ENCODE measurements around the gene HIVEP3. TPM values are rescaled to one million over a fixed set of nuclear protein-coding genes. Genes with fewer than 3 reads are reported as not detected.
A peak's percentile ranks its signal among the peaks of the same experiment; 100 is the strongest.

The HIVEP3 gene
- total RNA-seq, 1 experiment from 2014 or later: 1.4 TPM

DNA sequence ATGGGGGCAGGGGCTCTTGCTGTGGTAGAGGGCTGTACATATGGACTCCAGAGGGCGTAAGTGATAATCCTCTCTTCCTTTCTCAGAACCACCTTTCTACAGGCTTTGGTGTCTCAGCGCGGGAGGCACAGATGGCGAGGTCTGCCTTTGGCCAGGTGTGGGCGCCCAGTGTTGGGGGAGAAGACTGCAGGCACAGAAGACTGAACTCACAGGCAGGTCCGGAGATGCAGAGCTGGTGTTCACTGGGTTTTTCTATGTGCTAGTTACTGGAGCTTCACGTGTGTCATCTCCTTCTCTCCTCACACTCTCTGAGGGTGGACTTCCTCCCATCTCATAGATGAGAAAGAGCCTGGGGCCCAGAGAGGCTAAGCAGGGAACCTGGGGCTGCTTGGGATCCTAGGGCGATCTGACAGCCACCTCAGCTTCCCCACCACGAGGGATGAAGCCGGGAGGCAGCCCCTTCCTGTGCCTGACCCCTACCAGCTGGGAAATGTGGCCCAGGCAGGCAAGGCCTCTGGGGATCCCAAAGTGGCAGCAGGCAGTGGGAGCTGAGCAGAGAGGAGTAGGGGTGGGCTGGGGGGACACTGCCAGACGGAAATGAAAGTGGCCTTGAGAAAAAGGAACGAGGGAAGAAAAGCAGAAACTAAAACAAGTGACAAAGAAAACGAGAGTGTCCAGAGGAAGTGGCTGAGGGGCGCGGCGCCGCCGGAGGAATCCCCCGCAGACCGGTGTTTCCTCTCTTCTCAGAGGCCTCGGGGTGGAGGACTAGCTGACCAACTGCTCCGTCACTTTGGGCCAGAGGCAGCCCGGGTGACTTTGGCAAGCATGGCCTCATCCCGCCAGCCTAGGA lies 191.6 kb downstream of the HIVEP3 start:
- Histone ChIP-seq H3K9ac (ENCODE audit: extremely low read depth, insufficient read length, low read length) (no peak overlapping the region), H4K20me1 (ENCODE audit: control insufficient read depth, insufficient read depth, insufficient read length) (no peaks in the 10 kb centered on the region), H3K4me1 (ENCODE audit: insufficient read depth, low read length) (no peaks in the 10 kb centered on the region), H3K27ac (ENCODE audit: insufficient read length, low read depth, low read length) (no peak overlapping the region), H2BK15ac (ENCODE audit: low read depth, low read length) (no peak overlapping the region), H2BK20ac (ENCODE audit: low read depth, low read length, poor library complexity, severe bottlenecking) (no peak overlapping the region), H2AFZ (ENCODE audit: low read length) (no peak overlapping the region), H3K18ac (ENCODE audit: insufficient read length, low read depth, low read length) (no peak overlapping the region), H2AK5ac (ENCODE audit: insufficient read length, low read length) (no peak overlapping the region), H3K56ac (ENCODE audit: insufficient read length, low read depth, low read length) (no peak overlapping the region), H3T11ph (ENCODE audit: low read length) (no peak overlapping the region), H3K9me3 (ENCODE audit: control insufficient read depth, low read depth, low read length) (no peaks in the 10 kb centered on the region), H4K91ac (ENCODE audit: insufficient read length, low read depth, low read length) (no peak overlapping the region), H3K23ac (ENCODE audit: insufficient read length, low read depth, low read length) (no peak overlapping the region), H4K5ac (ENCODE audit: insufficient read length, low read depth, low read length) (no peak overlapping the region), H2BK120ac (ENCODE audit: low read depth, low read length, poor library complexity, severe bottlenecking) (no peak overlapping the region), H2BK12ac (ENCODE audit: insufficient read length, low read depth, low read length) (no peak overlapping the region), H3K23me2 (ENCODE audit: insufficient read length, low read depth, low read length, poor library complexity, severe bottlenecking) (no peaks in the 10 kb centered on the region), H2BK5ac (ENCODE audit: insufficient read length, low read length) (no peak overlapping the region), H3K27me3 (ENCODE audit: insufficient read depth, low read length) (no peaks in the 10 kb centered on the region), H3K14ac (ENCODE audit: insufficient read depth, low read length) (no peak overlapping the region; the same call in 1 of the 2 replicates), H3K79me1 (ENCODE audit: insufficient read depth, low read depth, low read length, poor library complexity, severe bottlenecking) (no peaks in the 10 kb centered on the region), H3K4me2 (ENCODE audit: insufficient read depth, insufficient read length, low read length) (no peak overlapping the region), H3K79me2 (ENCODE audit: insufficient read depth, low read length) (no peaks in the 10 kb centered on the region), H3K4ac (ENCODE audit: low read depth, low read length) (no peak overlapping the region), H4K8ac (replicated peaks; ENCODE audit: insufficient read length, low read depth, low read length) (no peak overlapping the region)
- no CpG with 5 or more reads among the region's 24 CpGs for WGBS (ENCODE audit: extremely low coverage, insufficient read length, low lambda C conversion rate)
- H3K4me3 Mint-ChIP-seq: no peak overlapping the region
- TF ChIP-seq, protein P1, sequence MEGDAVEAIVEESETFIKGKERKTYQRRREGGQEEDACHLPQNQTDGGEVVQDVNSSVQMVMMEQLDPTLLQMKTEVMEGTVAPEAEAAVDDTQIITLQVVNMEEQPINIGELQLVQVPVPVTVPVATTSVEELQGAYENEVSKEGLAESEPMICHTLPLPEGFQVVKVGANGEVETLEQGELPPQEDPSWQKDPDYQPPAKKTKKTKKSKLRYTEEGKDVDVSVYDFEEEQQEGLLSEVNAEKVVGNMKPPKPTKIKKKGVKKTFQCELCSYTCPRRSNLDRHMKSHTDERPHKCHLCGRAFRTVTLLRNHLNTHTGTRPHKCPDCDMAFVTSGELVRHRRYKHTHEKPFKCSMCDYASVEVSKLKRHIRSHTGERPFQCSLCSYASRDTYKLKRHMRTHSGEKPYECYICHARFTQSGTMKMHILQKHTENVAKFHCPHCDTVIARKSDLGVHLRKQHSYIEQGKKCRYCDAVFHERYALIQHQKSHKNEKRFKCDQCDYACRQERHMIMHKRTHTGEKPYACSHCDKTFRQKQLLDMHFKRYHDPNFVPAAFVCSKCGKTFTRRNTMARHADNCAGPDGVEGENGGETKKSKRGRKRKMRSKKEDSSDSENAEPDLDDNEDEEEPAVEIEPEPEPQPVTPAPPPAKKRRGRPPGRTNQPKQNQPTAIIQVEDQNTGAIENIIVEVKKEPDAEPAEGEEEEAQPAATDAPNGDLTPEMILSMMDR (conservative IDR thresholded peaks at IDR 0.05): no peak
- no peaks in the 10 kb centered on the region for H3K36me3 Mint-ChIP-seq (ENCODE audit: insufficient read depth in 1 of 3, low read depth in 3 of 3)
- peaks cover 10 to 15% of the 10 kb centered on the region in 2 experiments for H3K4me1 Mint-ChIP-seq
- peak; percentile 62 for DNase-seq
- no peaks in the 10 kb centered on the region; the same call in none of the 2 replicates for H3K27me3 Mint-ChIP-seq (ENCODE audit: low read depth)
- H3K9me3 Mint-ChIP-seq: no peaks in the 10 kb centered on the region
- peak overlapping the region in 1 of 3 experiments; percentile 66; a peak in 1 of 7 replicates for H3K27ac Mint-ChIP-seq

All from H9 (cell line).